ENCODE measurements around the gene OGFOD2.

GRCh38 chr12:122964439-122965257 is 10.4 kb upstream of the OGFOD2 start:
- TF ChIP-seq CTCF (conservative IDR thresholded peaks at IDR 0.05) (no peak), ZFX (IDR thresholded peaks at IDR 0.05) (no peak)
